MCF 10A (cell line): ENCODE measurements around the gene CYP19A1. TPM values are rescaled to one million over a fixed set of nuclear protein-coding genes. Genes with fewer than 3 reads are reported as not detected.

Experiments
- BruUV-seq: library from RNA; stranded (reverse); fragments of 400-500 nt; replicated peaks from 2 replicates; lab custom pipeline; 2021; lab: Mats Ljungman, UMichigan
- CTCF ChIA-PET: fragments of 300-600 bp; sonication (Branson Sonifier 250); formaldehyde crosslinking; extraction: SDS; loops from one replicate; lab custom pipeline; 2021; ENCODE audit warnings: antibody characterized with exemption, inconsistent platforms; lab: Yijun Ruan, JAX
- POLR2A ChIA-PET: fragments of 300-600, 350-650 bp; sonication (Branson Sonifier 250); formaldehyde crosslinking; extraction: SDS; loops from one replicate; lab custom pipeline; 2020; ENCODE audit warnings: antibody characterized with exemption, inconsistent platforms; lab: Yijun Ruan, JAX
- DNase-seq: peaks from one replicate; pipeline ENCODE4 v3.0.0-alpha.2; 2018; ENCODE audit not compliant: unreplicated experiment
- H3K27ac Mint-ChIP-seq: one replicate; pipeline ENCODE4 v1.8.0; 2022; ENCODE audit warnings: mild to moderate bottlenecking, low read depth, mixed read lengths; ENCODE audit not compliant: unreplicated experiment
- H3K27me3 Mint-ChIP-seq: one replicate; pipeline ENCODE4 v1.8.0; 2022; ENCODE audit warnings: mixed read lengths; ENCODE audit not compliant: insufficient read depth, unreplicated experiment
- H3K36me3 Mint-ChIP-seq: one replicate; pipeline ENCODE4 v1.8.0; 2022; ENCODE audit warnings: mild to moderate bottlenecking, moderate library complexity, mixed read lengths; ENCODE audit not compliant: insufficient read depth, unreplicated experiment
- H3K4me1 Mint-ChIP-seq: one replicate; pipeline ENCODE4 v1.8.0; 2022; ENCODE audit warnings: mixed read lengths; ENCODE audit not compliant: insufficient read depth, unreplicated experiment
- H3K4me3 Mint-ChIP-seq: one replicate; pipeline ENCODE4 v1.8.0; 2022; ENCODE audit warnings: mild to moderate bottlenecking, moderate library complexity, mixed read lengths; ENCODE audit not compliant: unreplicated experiment
- H3K9me3 Mint-ChIP-seq: one replicate; pipeline ENCODE4 v1.8.0; 2022; ENCODE audit warnings: mixed read lengths; ENCODE audit not compliant: unreplicated experiment
- intact Hi-C: fragments of 100-400 bp; cut with micrococcal nuclease; formaldehyde crosslinking; loops from 2 replicates; pipeline ENCODE4 v1.14.1; 2022
- total RNA-seq: library from RNA; stranded (reverse); gene quantifications from 2 replicates; pipeline ENCODE4 v1.2.3, GENCODE V29; 2022
- TF ChIP-seq, protein P1 (sequence below): fragments of 200-600 bp; IDR thresholded peaks from one replicate; pipeline ENCODE4 v1.8.0; 2022; ENCODE audit warnings: antibody characterized with exemption, mild to moderate bottlenecking; ENCODE audit not compliant: unreplicated experiment

The CYP19A1 gene
- total RNA-seq, 1 experiment from 2014 or later, result not detected

DNA sequence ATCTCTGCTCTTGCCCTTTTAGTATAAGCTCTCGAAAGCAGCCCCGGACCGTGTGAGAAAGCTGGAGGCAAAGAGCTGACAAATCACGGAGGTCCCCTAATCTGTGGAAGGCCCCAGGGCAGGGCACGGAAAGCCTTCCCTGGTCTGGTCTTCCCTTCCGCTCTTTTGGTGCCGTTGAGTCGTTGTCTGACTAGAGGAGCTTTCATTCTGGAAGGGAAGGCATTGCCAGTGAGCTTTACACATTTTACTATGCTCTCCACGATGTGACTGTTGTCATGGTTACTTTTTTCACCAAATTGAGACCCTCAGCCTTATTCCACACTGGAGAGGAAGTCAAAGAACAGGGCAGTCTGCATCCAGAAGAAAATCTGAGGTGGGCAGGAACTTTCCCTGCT, 71.7 kb downstream of the CYP19A1 start:
- Mint-ChIP-seq H3K36me3 (no peaks in the 10 kb centered on the region), H3K27ac (no peak overlapping the region), H3K27me3 (no peaks in the 10 kb centered on the region), H3K9me3 (no peaks in the 10 kb centered on the region), H3K4me1 (no peaks in the 10 kb centered on the region), H3K4me3 (peak overlapping the region; percentile 60)
- POLR2A ChIA-PET, result no interaction called here
- BruUV-seq, result no TSS peak
- no peak for DNase-seq
- CTCF ChIA-PET, result interaction anchor here (1.3 to 1.9 kb wide), 3 partner anchors 16 to 135 kb away, joined by 3 to 7 read pairs (median 6); no protein-coding TSS in a partner anchor
- intact Hi-C loops, result no loop called here
- TF ChIP-seq, protein P1, sequence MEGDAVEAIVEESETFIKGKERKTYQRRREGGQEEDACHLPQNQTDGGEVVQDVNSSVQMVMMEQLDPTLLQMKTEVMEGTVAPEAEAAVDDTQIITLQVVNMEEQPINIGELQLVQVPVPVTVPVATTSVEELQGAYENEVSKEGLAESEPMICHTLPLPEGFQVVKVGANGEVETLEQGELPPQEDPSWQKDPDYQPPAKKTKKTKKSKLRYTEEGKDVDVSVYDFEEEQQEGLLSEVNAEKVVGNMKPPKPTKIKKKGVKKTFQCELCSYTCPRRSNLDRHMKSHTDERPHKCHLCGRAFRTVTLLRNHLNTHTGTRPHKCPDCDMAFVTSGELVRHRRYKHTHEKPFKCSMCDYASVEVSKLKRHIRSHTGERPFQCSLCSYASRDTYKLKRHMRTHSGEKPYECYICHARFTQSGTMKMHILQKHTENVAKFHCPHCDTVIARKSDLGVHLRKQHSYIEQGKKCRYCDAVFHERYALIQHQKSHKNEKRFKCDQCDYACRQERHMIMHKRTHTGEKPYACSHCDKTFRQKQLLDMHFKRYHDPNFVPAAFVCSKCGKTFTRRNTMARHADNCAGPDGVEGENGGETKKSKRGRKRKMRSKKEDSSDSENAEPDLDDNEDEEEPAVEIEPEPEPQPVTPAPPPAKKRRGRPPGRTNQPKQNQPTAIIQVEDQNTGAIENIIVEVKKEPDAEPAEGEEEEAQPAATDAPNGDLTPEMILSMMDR, result no peak

DNA sequence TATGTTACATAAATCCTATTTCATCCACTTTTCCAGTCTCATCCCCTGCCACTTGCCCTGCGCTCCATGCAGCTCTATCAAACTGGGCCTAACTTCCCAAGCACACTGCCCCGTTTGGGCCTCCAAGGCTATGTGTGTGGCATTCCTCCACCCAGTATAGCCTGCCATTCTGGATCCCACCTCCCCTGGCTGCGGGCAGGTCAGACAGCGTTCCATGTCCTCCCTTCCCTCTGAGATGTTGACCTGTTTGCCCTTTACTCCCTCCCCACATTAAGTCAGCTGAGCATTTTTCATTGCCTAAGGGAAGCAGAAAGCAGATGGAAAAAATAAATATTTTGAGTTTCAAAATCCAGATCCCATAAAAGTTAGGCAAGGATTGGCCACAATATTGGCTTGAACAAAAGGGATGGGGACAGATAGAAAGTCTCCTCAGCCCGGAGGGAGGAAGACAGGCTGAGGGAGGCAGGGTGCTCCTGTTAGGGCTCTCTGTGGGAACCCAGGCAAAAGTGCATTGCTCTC, 73.3 kb downstream of the CYP19A1 start:
- intact Hi-C loops, result no loop called here
- TF ChIP-seq, protein P1, result no peak
- no peaks in the 10 kb centered on the region for H3K9me3 Mint-ChIP-seq
- no peak for DNase-seq
- no peaks in the 10 kb centered on the region for H3K4me1 Mint-ChIP-seq
- H3K27ac Mint-ChIP-seq, result no peak overlapping the region
- no peaks in the 10 kb centered on the region for H3K36me3 Mint-ChIP-seq
- POLR2A ChIA-PET, result interaction anchor here (0.7 kb wide), 1 partner anchor 27 kb away, joined by 3 read pairs; no protein-coding TSS in a partner anchor
- H3K27me3 Mint-ChIP-seq, result no peaks in the 10 kb centered on the region
- BruUV-seq, result no TSS peak
- no peak overlapping the region for H3K4me3 Mint-ChIP-seq
- CTCF ChIA-PET, result interaction anchor here (1.5 to 1.9 kb wide), 2 partner anchors 102 to 137 kb away, joined by 6 to 7 read pairs; no protein-coding TSS in a partner anchor

DNA sequence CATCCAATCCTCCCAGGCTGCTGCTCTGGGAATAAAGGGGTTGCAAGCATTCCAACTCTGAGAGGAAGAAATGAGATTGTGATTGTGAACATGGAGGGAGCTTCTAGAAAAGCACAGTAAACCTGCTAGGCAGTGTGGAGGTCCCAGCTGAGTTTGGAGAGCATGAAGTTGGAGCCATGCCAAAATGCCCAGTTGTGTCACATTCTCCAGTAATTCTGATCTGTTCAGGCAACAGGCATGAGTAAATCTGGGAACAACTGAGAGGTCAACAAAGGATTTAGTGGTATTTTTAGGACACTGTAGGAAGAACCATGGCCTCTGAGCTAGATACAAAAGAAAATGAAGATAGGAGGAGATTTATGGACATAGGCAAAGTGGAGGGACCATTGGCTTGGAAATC, 74.7 kb downstream of the CYP19A1 start:
- H3K27me3 Mint-ChIP-seq, result no peaks in the 10 kb centered on the region
- no peak for DNase-seq
- no TSS peak for BruUV-seq
- H3K36me3 Mint-ChIP-seq, result no peaks in the 10 kb centered on the region
- H3K4me3 Mint-ChIP-seq, result no peak overlapping the region
- no peaks in the 10 kb centered on the region for H3K9me3 Mint-ChIP-seq
- CTCF ChIA-PET, result interaction anchor here (0.8 kb wide), 2 partner anchors 10 to 54 kb away, joined by 3 read pairs; no protein-coding TSS in a partner anchor
- POLR2A ChIA-PET, result no interaction called here
- intact Hi-C loops, result no loop called here
- no peak overlapping the region for H3K27ac Mint-ChIP-seq
- TF ChIP-seq, protein P1, result no peak
- H3K4me1 Mint-ChIP-seq, result no peaks in the 10 kb centered on the region

DNA sequence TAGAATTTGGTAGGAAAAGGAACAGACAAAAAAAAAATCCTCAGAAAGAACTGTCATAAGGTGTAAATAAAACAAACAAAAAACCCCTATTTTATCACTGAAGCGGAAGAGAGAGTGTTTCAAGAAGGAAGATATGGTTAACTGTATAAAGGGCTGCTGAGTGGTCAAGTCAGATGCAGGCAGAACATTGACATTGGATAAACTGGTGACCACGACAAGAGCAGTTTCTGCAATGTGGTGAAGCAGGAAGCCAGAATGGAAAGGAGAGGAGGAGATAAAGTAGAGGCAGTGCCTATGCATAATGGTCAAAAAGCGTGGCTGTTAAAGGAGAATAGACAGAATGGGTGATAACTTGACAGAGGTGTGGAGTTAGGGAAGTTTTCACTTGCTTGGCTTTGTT, 75.3 kb downstream of the CYP19A1 start:
- Mint-ChIP-seq H3K9me3 (no peaks in the 10 kb centered on the region), H3K4me1 (no peaks in the 10 kb centered on the region), H3K27ac (no peak overlapping the region), H3K36me3 (no peaks in the 10 kb centered on the region), H3K27me3 (no peaks in the 10 kb centered on the region), H3K4me3 (no peak overlapping the region)
- TF ChIP-seq, protein P1, result no peak
- POLR2A ChIA-PET, result no interaction called here
- CTCF ChIA-PET, result no interaction called here
- no peak for DNase-seq
- intact Hi-C loops, result no loop called here
- BruUV-seq, result no TSS peak
